ENCODE results near the gene FARP1.

DNA sequence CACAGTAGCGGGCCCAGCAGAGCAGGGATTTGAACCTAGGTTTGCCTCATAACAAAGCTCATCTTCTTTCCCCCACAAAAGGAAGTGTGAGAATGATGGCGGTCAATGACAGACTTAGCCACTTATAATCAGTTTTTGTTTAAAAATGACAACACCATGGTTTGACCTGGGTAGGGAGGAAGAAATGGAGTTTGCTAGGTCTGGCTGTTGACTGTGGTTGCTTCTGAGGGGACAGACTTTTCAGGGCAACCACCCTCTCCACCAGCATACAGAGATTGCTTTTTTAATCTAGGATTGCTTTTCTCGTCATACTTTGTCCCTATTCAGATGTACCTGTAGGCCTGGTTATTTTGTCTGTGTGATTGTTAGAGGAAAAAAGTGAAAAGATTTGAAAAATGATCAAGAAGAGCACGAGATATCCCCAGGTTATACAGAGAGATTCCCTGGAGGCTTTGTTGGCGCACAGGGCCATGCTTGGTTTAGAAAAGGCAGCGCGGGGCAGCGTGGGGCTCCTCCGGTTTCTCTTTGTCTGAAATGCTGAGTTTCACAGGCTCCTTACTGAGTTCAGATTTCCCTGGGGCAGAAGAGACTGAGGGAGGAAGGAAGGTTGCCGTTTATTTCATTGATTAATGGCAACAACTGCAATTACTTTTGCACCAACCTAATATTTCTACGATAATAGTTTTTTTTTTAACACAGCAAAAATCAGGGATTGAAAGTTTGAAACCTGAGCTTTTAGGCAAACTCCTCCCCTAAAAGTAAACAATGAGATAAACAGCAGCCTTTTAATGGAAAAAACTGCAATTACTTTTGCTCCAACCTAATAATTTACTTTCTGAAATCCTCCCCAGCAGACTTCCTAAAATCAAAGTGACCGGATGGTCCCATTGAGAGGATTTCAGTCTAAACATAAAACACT is 131.2 kb downstream of the FARP1 start:
- TF ChIP-seq, protein P1, sequence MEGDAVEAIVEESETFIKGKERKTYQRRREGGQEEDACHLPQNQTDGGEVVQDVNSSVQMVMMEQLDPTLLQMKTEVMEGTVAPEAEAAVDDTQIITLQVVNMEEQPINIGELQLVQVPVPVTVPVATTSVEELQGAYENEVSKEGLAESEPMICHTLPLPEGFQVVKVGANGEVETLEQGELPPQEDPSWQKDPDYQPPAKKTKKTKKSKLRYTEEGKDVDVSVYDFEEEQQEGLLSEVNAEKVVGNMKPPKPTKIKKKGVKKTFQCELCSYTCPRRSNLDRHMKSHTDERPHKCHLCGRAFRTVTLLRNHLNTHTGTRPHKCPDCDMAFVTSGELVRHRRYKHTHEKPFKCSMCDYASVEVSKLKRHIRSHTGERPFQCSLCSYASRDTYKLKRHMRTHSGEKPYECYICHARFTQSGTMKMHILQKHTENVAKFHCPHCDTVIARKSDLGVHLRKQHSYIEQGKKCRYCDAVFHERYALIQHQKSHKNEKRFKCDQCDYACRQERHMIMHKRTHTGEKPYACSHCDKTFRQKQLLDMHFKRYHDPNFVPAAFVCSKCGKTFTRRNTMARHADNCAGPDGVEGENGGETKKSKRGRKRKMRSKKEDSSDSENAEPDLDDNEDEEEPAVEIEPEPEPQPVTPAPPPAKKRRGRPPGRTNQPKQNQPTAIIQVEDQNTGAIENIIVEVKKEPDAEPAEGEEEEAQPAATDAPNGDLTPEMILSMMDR (CRISPR knock-in tag; IDR thresholded peaks at IDR 0.05), result no peak
- TF ChIP-seq KDM1A (CRISPR knock-in tag; IDR thresholded peaks at IDR 0.05), result no peak
- TF ChIP-seq FIP1L1 (IDR thresholded peaks at IDR 0.05; ENCODE audit: borderline replicate concordance, insufficient read depth, low read depth, low read length), result no peak
- no peak; a peak in 1 of 4 replicates for TF ChIP-seq EP300 (IDR thresholded peaks at IDR 0.05; ENCODE audit: low read depth in 2 of 2, low read length in 2 of 2)
- TF ChIP-seq EP300 (CRISPR knock-in tag; IDR thresholded peaks at IDR 0.05; ENCODE audit: borderline replicate concordance), result no peak
- TF ChIP-seq KAT7 (CRISPR knock-in tag; IDR thresholded peaks at IDR 0.05; ENCODE audit: borderline replicate concordance), result no peak

Measured in HepG2 (cell line).